Astrocyte of the spinal cord (primary cell): ENCODE results near the gene FAF1.

Experiments
- DNase-seq: peaks from one replicate; pipeline ENCODE4 v3.0.0; 2011; ENCODE audit warnings: low read depth, low spot score
- H3K4me3 ChIP-seq: 2 replicates; pipeline ENCODE4 v1.5.1; 2011; ENCODE audit warnings: low read depth, mild to moderate bottlenecking, low read length, moderate library complexity
- in situ Hi-C: cut with HindIII; loops from 2 replicates; pipeline ENCODE4 v1.10.0; 2017; ENCODE audit warnings: low sequenced_read_pairs
- TF ChIP-seq, protein P1 (sequence below): IDR thresholded peaks from 2 replicates; pipeline ENCODE4 v1.5.1; 2012; ENCODE audit warnings: low read depth, mild to moderate bottlenecking, low read length, inconsistent platforms

Gene FAF1

DNA sequence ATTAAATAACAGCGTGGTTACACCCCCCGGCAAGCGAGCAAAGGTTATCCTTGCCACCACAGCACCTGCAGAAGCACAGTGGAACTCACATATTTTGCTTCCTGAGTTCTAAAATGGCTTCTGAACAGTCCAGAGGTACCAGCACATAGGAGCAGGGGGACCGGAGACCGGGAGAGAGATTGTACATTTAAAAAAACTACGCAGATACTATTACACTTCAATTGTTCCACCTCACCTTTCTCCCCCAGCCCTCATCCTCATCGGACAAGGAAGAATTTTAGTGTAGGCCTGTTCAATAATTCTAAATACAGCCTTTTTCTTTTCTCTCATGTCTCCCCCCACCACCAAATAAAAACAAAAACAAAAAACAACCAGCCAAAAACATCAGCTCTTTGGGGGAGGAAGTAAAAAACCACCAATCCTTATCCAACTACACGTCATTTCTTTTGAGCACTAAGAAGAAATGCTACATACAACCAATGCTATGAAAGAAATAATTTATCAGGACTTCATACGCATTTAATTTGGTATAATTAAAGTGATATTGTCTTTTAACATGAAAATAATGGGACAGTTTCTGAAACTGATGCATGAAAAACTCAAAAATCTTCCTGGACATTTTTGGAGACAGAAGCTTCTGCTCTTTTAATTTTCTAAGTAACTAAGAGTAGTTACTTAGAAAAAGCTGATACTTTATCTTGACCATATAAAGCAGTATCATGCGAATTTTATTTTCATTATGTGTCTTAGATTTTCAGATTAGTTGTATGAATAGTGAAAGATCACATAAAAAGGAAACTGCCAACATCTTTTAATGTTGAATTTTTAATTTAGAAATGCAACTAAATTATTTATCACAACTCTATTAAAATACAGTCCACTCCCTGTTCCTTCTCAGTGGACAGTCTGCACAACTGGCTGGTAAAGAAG is 19.1 kb upstream of the FAF1 start:
- no peak for DNase-seq
- in situ Hi-C loops, result no loop called here
- TF ChIP-seq, protein P1, sequence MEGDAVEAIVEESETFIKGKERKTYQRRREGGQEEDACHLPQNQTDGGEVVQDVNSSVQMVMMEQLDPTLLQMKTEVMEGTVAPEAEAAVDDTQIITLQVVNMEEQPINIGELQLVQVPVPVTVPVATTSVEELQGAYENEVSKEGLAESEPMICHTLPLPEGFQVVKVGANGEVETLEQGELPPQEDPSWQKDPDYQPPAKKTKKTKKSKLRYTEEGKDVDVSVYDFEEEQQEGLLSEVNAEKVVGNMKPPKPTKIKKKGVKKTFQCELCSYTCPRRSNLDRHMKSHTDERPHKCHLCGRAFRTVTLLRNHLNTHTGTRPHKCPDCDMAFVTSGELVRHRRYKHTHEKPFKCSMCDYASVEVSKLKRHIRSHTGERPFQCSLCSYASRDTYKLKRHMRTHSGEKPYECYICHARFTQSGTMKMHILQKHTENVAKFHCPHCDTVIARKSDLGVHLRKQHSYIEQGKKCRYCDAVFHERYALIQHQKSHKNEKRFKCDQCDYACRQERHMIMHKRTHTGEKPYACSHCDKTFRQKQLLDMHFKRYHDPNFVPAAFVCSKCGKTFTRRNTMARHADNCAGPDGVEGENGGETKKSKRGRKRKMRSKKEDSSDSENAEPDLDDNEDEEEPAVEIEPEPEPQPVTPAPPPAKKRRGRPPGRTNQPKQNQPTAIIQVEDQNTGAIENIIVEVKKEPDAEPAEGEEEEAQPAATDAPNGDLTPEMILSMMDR, result no peak
- peak overlapping the region; percentile 71 for H3K4me3 ChIP-seq

DNA sequence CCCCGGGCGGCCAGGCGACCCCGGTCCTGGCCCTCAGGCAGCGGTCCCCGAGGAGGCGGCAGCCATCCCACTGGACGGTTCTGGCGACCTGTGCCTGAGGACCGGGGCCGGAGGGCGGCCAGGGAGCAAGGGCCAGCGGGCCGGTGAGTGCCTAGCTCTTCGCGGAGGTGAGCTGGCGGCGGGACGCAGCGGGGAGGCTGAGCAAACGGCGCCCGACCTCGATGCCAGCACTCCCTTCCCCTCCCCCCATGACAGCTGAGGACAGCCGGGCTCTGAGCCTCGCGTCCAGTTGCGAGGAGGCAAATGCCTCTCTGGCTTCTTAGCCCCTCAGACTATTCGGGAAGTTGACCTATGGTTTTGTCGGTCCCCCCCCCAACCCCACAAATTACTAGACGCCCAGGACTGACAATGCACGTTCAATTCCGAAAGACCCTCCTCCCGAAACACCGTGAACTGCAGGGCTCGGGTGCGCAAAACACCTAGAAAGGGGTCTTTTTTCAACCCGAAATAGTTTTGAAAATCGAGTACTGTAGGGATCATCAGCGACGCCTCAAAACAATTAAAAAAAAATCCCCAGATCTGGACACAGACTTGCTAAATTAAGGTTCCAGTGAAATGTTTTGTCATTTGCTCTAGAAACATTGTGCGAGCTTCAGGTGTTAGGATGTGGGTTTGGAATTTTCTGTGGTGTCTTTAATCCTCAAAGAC is 18.2 kb upstream of the FAF1 start:
- peak overlapping the region; percentile 71 for H3K4me3 ChIP-seq
- TF ChIP-seq, protein P1, result no peak
- DNase-seq, result peak; percentile 41
- in situ Hi-C loops, result no loop called here

DNA sequence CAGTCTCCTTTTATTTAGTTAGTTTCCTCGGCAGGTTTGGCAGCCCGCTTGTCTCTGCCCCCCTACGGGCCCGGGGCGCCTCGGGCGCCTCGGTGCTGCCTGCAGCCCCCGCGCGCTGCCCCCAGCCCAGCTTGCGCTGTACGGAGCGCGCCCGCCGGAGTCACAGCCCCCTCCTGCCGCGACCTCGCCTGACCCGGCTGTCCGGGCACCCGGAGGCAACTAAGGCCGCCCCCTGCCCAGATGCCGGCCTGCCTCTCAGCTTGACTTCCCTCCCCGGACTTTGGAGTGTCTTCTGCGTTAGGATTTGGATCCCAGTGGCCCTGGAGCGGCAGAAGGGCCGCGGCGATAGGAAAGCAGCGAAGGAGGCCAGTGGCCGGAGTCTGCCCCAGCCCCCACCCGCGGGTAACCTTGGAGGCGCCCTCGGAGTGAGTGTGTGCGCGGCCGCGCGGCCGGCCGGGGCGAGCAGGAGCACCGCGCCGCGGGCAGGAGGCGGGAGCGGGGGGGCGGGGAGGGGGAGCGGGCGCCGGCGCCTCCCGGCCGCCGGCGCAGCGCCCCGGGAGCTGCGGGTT is 17.6 kb upstream of the FAF1 start:
- peak; percentile 36 for DNase-seq
- TF ChIP-seq, protein P1, result no peak
- in situ Hi-C loops, result no loop called here
- peak overlapping the region; percentile 71 for H3K4me3 ChIP-seq

DNA sequence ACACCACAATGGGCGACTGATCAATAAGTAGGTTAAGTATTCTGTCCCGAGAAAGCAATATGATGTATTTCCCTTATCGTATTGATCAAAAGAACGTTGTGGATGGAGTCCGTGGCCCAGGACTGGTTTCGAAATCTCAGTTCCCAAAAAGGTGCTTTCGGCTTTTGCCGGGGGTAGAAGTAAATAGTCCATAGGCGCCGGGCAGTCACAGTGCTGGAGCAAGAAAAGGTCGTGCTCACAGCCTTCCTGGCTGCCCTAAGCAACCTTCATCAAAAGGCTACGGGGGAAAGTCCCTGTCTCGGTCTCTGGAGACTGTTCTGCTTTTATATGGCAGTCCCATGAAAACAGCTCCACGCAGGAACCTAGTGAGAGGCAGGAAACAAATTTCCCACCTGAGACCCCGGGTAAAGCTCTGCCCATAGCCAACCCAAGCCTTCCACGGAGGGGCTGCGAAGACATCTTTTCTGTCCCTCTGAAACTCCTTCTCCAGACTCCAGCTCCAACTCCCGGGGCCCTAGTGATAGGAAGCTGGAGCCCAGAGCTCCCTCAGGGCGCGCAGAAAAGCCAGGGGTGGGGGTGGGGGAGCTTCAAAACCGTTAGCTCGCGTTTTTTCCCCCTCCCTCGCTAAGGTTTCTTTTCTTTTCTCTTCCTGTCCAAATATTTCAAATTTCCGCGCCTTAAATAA is 17.0 kb upstream of the FAF1 start:
- DNase-seq, result peak; percentile 57
- TF ChIP-seq, protein P1, result no peak
- in situ Hi-C loops, result no loop called here
- H3K4me3 ChIP-seq, result peak overlapping the region; percentile 71

DNA sequence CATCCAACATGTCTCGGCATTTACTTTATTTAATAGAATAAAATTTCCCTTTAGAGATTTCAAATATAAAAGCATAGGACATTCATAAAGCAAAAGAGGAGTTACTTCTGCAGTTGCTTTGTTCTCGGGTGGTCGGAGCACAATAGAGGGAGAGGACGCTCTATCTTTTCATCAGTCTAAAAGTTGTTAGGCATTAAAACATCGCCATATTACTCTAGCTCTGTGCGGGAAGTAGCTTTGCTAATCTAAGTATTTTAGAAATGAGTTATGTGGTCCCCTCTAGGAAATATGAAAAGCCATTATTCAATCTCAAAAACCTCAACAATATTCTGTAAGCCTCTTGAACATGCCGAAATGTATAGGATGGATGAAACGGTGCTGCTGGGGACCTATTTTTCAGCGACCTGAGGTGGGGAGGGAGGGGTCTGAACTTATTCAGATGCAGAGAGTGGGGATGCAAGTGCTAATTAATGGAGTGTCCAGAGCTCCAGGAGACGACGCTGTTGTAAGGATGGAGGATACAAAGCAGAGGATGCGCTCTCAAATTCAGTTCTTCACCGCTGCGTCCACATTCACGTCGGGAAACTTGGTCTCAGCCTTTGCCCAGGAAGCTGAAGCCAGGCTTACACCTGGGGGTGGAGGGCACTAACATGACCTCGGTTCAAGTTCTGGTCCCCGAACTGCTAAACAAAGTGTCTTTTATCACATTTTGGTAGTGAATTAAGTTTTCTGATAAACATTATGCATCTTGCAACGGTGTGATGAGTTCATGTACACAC is 16.2 kb upstream of the FAF1 start:
- in situ Hi-C loops, result no loop called here
- TF ChIP-seq, protein P1, result no peak
- peak overlapping the region; percentile 71 for H3K4me3 ChIP-seq
- no peak for DNase-seq
